DLD1 (cell line): ENCODE results near the gene MACO1.
"Not testable (repeated sequence)": the region's sequence is repeated elsewhere in the genome, so short reads cannot be mapped to it uniquely, and the experiment has no call there.

Source experiments
- in situ Hi-C: cut with HindIII; loops from 2 replicates; pipeline ENCODE4 v1.10.0; 2017; ENCODE audit warnings: low sequenced_read_pairs

MACO1 gene

GRCh38 chr1:25430073-25430966 lies at the start of gene MACO1:
Gene MACO1 (plus strand): TSS chr1:25430897. CDS start chr1:25431099, 202 bp downstream.
- in situ Hi-C loops = no loop called here

GRCh38 chr1:25382543-25382942 lies 48.2 kb upstream of the MACO1 start:
- in situ Hi-C loops = not testable (repeated sequence)

- in situ Hi-C loops = not testable (repeated sequence)
Measured at GRCh38 chr1:25383090-25383489, 47.6 kb upstream of the MACO1 start.

GRCh38 chr1:25383875-25384274 lies 46.8 kb upstream of the MACO1 start:
- in situ Hi-C loops = not testable (repeated sequence)

GRCh38 chr1:25387096-25387495 lies 43.6 kb upstream of the MACO1 start:
- in situ Hi-C loops = not testable (repeated sequence)

- in situ Hi-C loops = not testable (repeated sequence)
Measured at GRCh38 chr1:25388691-25389090, 42.0 kb upstream of the MACO1 start.

GRCh38 chr1:25389721-25390120 lies 41.0 kb upstream of the MACO1 start:
- in situ Hi-C loops = not testable (repeated sequence)

- in situ Hi-C loops = no loop called here
Measured at GRCh38 chr1:25392841-25393240, 37.9 kb upstream of the MACO1 start.

- in situ Hi-C loops = not testable (repeated sequence)
Measured at GRCh38 chr1:25397549-25397948, 33.1 kb upstream of the MACO1 start.

GRCh38 chr1:25398079-25398478 lies 32.6 kb upstream of the MACO1 start:
- in situ Hi-C loops = not testable (repeated sequence)

- in situ Hi-C loops = not testable (repeated sequence)
Measured at GRCh38 chr1:25402947-25403803, 27.5 kb upstream of the MACO1 start.

GRCh38 chr1:25405731-25406305 lies 24.9 kb upstream of the MACO1 start:
- in situ Hi-C loops = not testable (repeated sequence)

GRCh38 chr1:25409641-25410427 lies 20.9 kb upstream of the MACO1 start:
- in situ Hi-C loops = not testable (repeated sequence)

GRCh38 chr1:25412872-25413623 lies 17.6 kb upstream of the MACO1 start:
- in situ Hi-C loops = not testable (repeated sequence)

- in situ Hi-C loops = not testable (repeated sequence)
Measured at GRCh38 chr1:25414157-25414556, 16.5 kb upstream of the MACO1 start.

GRCh38 chr1:25414578-25414977 lies 16.1 kb upstream of the MACO1 start:
- in situ Hi-C loops = not testable (repeated sequence)

GRCh38 chr1:25417280-25417679 lies 13.4 kb upstream of the MACO1 start:
- in situ Hi-C loops = not testable (repeated sequence)

GRCh38 chr1:25419339-25419738 lies 11.4 kb upstream of the MACO1 start:
- in situ Hi-C loops = not testable (repeated sequence)

GRCh38 chr1:25420715-25421114 lies 10.0 kb upstream of the MACO1 start, which contains the start of gene RHCE:
Gene RHCE (minus strand): TSS chr1:25420825. CDS start chr1:25420786, 39 bp downstream.
- in situ Hi-C loops = not testable (repeated sequence)

- in situ Hi-C loops = not testable (repeated sequence)
Measured at GRCh38 chr1:25423206-25423605, 7.5 kb upstream of the MACO1 start.
